HL-60 (cell line): ENCODE results near the gene VPS13A.

ENCODE experiments used
- DNase-seq, 2 experiments: peaks; one replicate each; pipeline ENCODE4 v3.0.0-alpha.2; 2010 to 2020; ENCODE audit warnings: low read depth in 1 of 2, low spot score in 1 of 2
- H3K27ac ChIP-seq: fragments of 250-450 bp; sonication (Bioruptor Pico); replicated peaks from 2 replicates; pipeline ENCODE4 v1.5.1; 2020; ENCODE audit warnings: mild to moderate bottlenecking, moderate library complexity
- H3K27me3 ChIP-seq: fragments of 250-450 bp; sonication (Bioruptor Pico); 2 replicates; pipeline ENCODE4 v1.5.1; 2021; ENCODE audit warnings: mild to moderate bottlenecking, moderate library complexity; ENCODE audit not compliant: insufficient read depth, poor library complexity, severe bottlenecking
- H3K4me3 ChIP-seq: replicated peaks from 2 replicates; pipeline ENCODE4 v1.5.1; 2011; ENCODE audit warnings: mild to moderate bottlenecking, control low read depth, low read length; ENCODE audit not compliant: insufficient read depth
- GABPA ChIP-seq: IDR thresholded peaks from 2 replicates; pipeline ENCODE4 v1.6.1; 2012; ENCODE audit warnings: low read depth
- POLR2AphosphoS5 ChIP-seq: IDR thresholded peaks from 2 replicates; pipeline ENCODE4 v1.6.1; 2012; ENCODE audit warnings: low read depth
- SPI1 ChIP-seq: IDR thresholded peaks from 2 replicates; pipeline ENCODE4 v1.6.1; 2012; ENCODE audit warnings: low read depth, mild to moderate bottlenecking, borderline replicate concordance
- TF ChIP-seq, protein P1 (sequence below): IDR thresholded peaks from 2 replicates; pipeline ENCODE4 v1.6.1; 2012; ENCODE audit warnings: low read depth; ENCODE audit not compliant: insufficient replicate concordance
- TF ChIP-seq, protein P2 (sequence below): IDR thresholded peaks from one replicate; pipeline ENCODE4 v1.5.1; 2011; ENCODE audit warnings: low read length, control low read depth, inconsistent platforms; ENCODE audit not compliant: insufficient read depth

The VPS13A gene

DNA sequence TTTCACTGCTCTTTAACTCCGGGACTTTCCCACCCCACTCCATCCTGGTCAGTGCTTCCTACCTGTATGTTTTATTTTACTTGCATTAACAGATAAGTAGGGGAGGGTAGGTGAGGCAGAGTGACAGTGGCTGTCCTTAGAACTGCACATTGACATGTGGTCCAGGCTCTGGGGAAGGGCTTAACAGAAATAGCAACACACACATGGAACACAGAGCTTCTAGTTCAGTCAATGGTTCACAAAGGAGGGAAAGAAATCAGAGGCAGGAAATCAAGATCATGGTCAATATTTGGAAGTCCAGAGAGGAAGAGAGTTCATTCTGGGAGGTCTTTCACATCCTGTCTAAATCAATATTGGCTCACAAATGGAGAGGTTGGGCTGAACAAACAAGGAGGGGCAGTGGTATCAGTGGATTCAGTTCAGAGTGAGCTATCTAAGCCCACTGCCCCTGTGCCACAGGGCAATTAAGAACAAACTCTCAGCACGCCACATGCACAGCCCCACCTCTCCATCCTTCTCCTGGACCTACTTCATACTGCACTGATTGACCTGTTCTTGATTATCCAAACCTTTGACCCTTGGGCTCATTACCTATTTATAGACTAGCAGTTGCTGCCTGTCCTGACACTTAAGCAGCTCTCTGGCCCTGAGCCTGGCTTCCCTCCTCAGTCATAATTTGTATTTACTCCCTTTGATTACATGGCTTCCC, 6.2 kb upstream of the VPS13A start:
- no peak for DNase-seq
- no peak overlapping the region for H3K4me3 ChIP-seq
- H3K27ac ChIP-seq = no peak overlapping the region
- TF ChIP-seq, protein P1, sequence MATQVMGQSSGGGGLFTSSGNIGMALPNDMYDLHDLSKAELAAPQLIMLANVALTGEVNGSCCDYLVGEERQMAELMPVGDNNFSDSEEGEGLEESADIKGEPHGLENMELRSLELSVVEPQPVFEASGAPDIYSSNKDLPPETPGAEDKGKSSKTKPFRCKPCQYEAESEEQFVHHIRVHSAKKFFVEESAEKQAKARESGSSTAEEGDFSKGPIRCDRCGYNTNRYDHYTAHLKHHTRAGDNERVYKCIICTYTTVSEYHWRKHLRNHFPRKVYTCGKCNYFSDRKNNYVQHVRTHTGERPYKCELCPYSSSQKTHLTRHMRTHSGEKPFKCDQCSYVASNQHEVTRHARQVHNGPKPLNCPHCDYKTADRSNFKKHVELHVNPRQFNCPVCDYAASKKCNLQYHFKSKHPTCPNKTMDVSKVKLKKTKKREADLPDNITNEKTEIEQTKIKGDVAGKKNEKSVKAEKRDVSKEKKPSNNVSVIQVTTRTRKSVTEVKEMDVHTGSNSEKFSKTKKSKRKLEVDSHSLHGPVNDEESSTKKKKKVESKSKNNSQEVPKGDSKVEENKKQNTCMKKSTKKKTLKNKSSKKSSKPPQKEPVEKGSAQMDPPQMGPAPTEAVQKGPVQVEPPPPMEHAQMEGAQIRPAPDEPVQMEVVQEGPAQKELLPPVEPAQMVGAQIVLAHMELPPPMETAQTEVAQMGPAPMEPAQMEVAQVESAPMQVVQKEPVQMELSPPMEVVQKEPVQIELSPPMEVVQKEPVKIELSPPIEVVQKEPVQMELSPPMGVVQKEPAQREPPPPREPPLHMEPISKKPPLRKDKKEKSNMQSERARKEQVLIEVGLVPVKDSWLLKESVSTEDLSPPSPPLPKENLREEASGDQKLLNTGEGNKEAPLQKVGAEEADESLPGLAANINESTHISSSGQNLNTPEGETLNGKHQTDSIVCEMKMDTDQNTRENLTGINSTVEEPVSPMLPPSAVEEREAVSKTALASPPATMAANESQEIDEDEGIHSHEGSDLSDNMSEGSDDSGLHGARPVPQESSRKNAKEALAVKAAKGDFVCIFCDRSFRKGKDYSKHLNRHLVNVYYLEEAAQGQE = no peak
- TF ChIP-seq POLR2AphosphoS5 (no peak), GABPA (no peak), SPI1 (no peak)
- TF ChIP-seq, protein P2, sequence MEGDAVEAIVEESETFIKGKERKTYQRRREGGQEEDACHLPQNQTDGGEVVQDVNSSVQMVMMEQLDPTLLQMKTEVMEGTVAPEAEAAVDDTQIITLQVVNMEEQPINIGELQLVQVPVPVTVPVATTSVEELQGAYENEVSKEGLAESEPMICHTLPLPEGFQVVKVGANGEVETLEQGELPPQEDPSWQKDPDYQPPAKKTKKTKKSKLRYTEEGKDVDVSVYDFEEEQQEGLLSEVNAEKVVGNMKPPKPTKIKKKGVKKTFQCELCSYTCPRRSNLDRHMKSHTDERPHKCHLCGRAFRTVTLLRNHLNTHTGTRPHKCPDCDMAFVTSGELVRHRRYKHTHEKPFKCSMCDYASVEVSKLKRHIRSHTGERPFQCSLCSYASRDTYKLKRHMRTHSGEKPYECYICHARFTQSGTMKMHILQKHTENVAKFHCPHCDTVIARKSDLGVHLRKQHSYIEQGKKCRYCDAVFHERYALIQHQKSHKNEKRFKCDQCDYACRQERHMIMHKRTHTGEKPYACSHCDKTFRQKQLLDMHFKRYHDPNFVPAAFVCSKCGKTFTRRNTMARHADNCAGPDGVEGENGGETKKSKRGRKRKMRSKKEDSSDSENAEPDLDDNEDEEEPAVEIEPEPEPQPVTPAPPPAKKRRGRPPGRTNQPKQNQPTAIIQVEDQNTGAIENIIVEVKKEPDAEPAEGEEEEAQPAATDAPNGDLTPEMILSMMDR = no peak
- H3K27me3 ChIP-seq = no peaks in the 10 kb centered on the region

DNA sequence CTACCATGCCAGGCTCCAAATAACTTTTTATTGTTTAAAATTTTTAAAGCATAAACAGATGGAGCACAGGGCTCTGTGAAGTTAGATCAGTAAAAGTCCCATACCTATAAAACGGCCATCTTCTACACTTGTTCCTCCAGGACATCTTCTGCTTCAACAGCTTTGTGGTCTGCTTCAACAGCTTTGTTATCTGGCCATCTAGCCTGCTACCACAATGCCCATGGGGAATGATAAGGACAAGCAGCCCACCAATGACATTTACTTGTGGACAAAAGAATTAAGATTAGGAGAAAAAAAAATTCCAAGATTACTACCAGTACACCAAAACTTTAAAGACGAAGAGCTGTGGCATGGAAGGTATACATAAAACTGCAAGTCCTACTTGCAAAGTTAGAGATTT, 2.2 kb upstream of the VPS13A start:
- TF ChIP-seq POLR2AphosphoS5 (no peak), SPI1 (no peak), GABPA (no peak)
- TF ChIP-seq, protein P1 = no peak
- TF ChIP-seq, protein P2 = no peak
- H3K27ac ChIP-seq = no peak overlapping the region
- no peak overlapping the region for H3K4me3 ChIP-seq
- no peaks in the 10 kb centered on the region for H3K27me3 ChIP-seq
- no peak for DNase-seq

DNA sequence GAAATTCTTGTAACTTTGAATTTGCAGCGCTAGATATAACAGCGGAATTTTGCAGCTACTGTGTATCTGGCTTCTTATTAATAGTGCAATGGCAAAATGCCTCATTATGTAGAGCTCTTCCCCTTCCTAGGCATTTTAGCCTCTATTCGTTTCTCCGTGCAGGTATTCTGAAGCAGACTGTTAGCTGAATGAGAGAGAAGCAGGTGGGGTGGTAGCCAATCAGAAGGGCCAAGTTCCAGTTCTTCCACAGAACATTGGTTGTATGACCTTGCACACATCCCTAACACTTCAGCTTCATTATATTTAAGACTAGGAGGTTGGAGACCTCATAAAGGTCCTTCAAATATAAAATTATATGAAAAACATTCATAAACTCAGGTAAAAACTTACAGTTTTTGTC, 1.2 kb upstream of the VPS13A start:
- Histone ChIP-seq H3K27ac (no peak overlapping the region), H3K4me3 (no peak overlapping the region), H3K27me3 (no peaks in the 10 kb centered on the region)
- no peak for TF ChIP-seq GABPA
- TF ChIP-seq POLR2AphosphoS5 = no peak
- TF ChIP-seq, protein P2 = no peak
- TF ChIP-seq SPI1 = no peak
- no peak for DNase-seq

DNA sequence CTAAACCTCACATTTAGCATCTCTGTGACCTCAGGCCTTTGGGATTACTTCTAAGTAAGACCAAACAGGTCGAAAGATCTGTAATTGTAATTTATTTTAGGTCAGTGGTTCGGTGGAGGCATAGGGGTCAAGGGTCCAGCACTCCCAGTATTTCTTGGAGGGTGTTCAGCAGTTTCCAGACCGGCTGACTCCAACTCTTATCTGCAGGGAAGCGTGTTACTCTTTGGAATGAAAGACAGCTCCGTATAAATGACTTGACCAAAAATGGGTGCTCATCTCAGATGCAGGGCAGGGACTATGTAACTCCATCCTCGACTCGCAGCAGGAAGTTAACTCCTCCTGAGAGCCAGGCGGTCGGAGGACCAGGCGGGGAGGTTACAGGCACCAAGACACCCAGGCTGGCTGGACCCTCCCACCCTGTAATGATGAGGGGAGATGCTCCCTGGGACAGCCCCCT, 620 bp upstream of the VPS13A start:
- Histone ChIP-seq H3K4me3 (peak overlapping the region; percentile 86), H3K27ac (peak overlapping the region; percentile 76), H3K27me3 (no peaks in the 10 kb centered on the region)
- DNase-seq = no peak
- TF ChIP-seq, protein P2 = no peak
- TF ChIP-seq GABPA (no peak), POLR2AphosphoS5 (no peak), SPI1 (no peak)
- TF ChIP-seq, protein P1 = no peak
